Measurements from ENCODE around the gene SULT1A3. TPM values are rescaled to one million over a fixed set of nuclear protein-coding genes. Genes with fewer than 3 reads are reported as not detected.
"Not testable (repeated sequence)": the region's sequence is repeated elsewhere in the genome, so short reads cannot be mapped to it uniquely, and the experiment has no call there.

Gene SULT1A3
- total RNA-seq, 1 donor from 2014 or later, result 1.3 TPM

- peak; percentile 9 for DNase-seq (ENCODE audit: low read depth)
Measured at GRCh38 chr16:30186782-30187555, 12.1 kb upstream of the SULT1A3 start.

- no peak for DNase-seq (ENCODE audit: low read depth)
Measured at GRCh38 chr16:30187556-30187865, 11.5 kb upstream of the SULT1A3 start.

- DNase-seq (ENCODE audit: low read depth), result no peak
Measured at GRCh38 chr16:30187971-30188561, 11.0 kb upstream of the SULT1A3 start.

GRCh38 chr16:30191158-30191557, 7.9 kb upstream of the SULT1A3 start:
- DNase-seq (ENCODE audit: low read depth), result not testable (repeated sequence)

GRCh38 chr16:30193098-30193497, 6.0 kb upstream of the SULT1A3 start:
- DNase-seq (ENCODE audit: low read depth), result not testable (repeated sequence)

- not testable (repeated sequence) for DNase-seq (ENCODE audit: low read depth)
Measured at GRCh38 chr16:30193615-30194014, 5.4 kb upstream of the SULT1A3 start, which contains the start of the genes BOLA2B and SLX1A. Gene BOLA2B, minus strand, starts transcription at chr16:30193666. Its CDS starts 71 bp downstream, at chr16:30193595. Gene SLX1A, plus strand, starts transcription at chr16:30193875. Its CDS starts 210 bp downstream, at chr16:30194085.

- DNase-seq (ENCODE audit: low read depth), result not testable (repeated sequence)
Measured at GRCh38 chr16:30194172-30194925, 4.7 kb upstream of the SULT1A3 start.

GRCh38 chr16:30197001-30197400, 2.1 kb upstream of the SULT1A3 start:
- not testable (repeated sequence) for DNase-seq (ENCODE audit: low read depth)

- DNase-seq (ENCODE audit: low read depth), result not testable (repeated sequence)
Measured at GRCh38 chr16:30199608-30200343, 721 bp downstream of the SULT1A3 start.

GRCh38 chr16:30205541-30206236, 6.6 kb downstream of the SULT1A3 start:
- not testable (repeated sequence) for DNase-seq (ENCODE audit: low read depth)

GRCh38 chr16:30206252-30206651, 7.2 kb downstream of the SULT1A3 start:
- DNase-seq (ENCODE audit: low read depth), result not testable (repeated sequence)

GRCh38 chr16:30207063-30207704, 8.1 kb downstream of the SULT1A3 start:
- DNase-seq (ENCODE audit: low read depth), result not testable (repeated sequence)

- not testable (repeated sequence) for DNase-seq (ENCODE audit: low read depth)
Measured at GRCh38 chr16:30209032-30209431, 10.0 kb downstream of the SULT1A3 start.

GRCh38 chr16:30211414-30211813, 12.4 kb downstream of the SULT1A3 start:
- not testable (repeated sequence) for DNase-seq (ENCODE audit: low read depth)

GRCh38 chr16:30217082-30217481, 18.0 kb downstream of the SULT1A3 start:
- DNase-seq (ENCODE audit: low read depth), result not testable (repeated sequence)

GRCh38 chr16:30248379-30248778, 49.3 kb downstream of the SULT1A3 start, which contains the start of gene NPIPB13:
Gene NPIPB13, minus strand, starts transcription at chr16:30248479. Its CDS starts 2,906 bp downstream, at chr16:30245573.
- DNase-seq (ENCODE audit: low read depth), result not testable (repeated sequence)

Measured in myocyte (in vitro differentiated cells).